Nephron (organoid): Measurements from ENCODE around the gene MYB.

Source experiments
- H3K27ac Mint-ChIP-seq, 3 experiments: 2 replicates each; pipeline ENCODE4 v1.8.0; 2020; ENCODE audit warnings: mixed read lengths in 3 of 3, mild to moderate bottlenecking in 2 of 3, moderate library complexity in 1 of 3
- H3K27me3 Mint-ChIP-seq: 2 replicates; pipeline ENCODE4 v1.8.0; 2021; ENCODE audit warnings: low read depth, mild to moderate bottlenecking, moderate library complexity, mixed read lengths
- H3K36me3 Mint-ChIP-seq: 2 replicates; pipeline ENCODE4 v1.8.0; 2020; ENCODE audit warnings: low read depth, mixed read lengths
- H3K4me1 Mint-ChIP-seq: 2 replicates; pipeline ENCODE4 v1.8.0; 2020; ENCODE audit warnings: mixed read lengths
- H3K4me3 Mint-ChIP-seq, 3 experiments: 2 replicates each; pipeline ENCODE4 v1.8.0; 2020; ENCODE audit warnings: mild to moderate bottlenecking in 3 of 3, mixed read lengths in 3 of 3, moderate library complexity in 2 of 3
- H3K9me3 Mint-ChIP-seq: 2 replicates; pipeline ENCODE4 v1.8.0; 2020; ENCODE audit warnings: mixed read lengths
- CTCF ChIP-seq, 3 experiments: fragments of 200-600 bp; sonication (generic); IDR thresholded peaks; one replicate each; pipeline ENCODE4 v1.5.0; 2021; ENCODE audit warnings: antibody characterized with exemption in 3 of 3; ENCODE audit not compliant: unreplicated experiment in 3 of 3

MYB gene

DNA sequence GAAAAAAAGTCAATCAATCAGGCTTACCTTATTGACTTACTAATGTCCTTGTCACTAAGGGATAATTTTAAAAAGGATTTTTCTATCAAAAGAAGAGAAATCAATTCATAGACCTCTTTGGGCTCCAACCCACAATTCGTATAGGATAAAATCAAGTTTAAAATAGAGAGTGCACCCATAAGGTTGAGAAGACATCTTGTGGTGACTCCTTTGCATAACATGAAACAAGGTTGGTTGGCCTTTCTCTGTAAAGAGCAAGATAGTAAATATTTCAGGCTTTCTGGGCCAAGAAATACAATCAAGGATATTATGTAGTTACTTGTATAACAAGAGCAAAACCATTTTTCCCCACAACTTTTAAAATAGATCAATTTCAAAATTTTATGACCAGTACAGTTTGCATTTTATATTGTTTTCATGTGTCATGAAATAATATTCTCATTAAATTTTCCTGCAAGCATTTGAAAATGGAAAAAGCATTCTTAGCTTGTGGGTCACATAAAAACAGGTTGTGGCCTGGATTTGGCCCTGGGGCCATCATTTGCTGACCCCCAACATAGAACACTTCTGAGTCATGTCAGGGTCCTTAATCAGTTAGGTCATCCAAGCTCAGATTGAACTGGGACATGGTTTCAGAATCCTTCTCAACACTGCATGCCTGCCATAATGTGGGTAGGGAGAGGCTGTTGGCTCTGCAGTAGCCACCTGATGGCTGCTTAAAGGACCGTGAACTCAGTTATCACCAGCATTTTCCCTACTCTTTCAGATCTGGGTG is 76.7 kb downstream of the MYB start:
- no peak for TF ChIP-seq CTCF (IDR thresholded peaks at IDR 0.05; ENCODE audit: unreplicated experiment in 3 of 3)
- Mint-ChIP-seq H3K9me3 (no peaks in the 10 kb centered on the region), H3K27ac (no peak overlapping the region), H3K27me3 (peaks cover 13% of the 10 kb centered on the region), H3K4me1 (no peaks in the 10 kb centered on the region), H3K36me3 (no peaks in the 10 kb centered on the region), H3K4me3 (no peak overlapping the region)

DNA sequence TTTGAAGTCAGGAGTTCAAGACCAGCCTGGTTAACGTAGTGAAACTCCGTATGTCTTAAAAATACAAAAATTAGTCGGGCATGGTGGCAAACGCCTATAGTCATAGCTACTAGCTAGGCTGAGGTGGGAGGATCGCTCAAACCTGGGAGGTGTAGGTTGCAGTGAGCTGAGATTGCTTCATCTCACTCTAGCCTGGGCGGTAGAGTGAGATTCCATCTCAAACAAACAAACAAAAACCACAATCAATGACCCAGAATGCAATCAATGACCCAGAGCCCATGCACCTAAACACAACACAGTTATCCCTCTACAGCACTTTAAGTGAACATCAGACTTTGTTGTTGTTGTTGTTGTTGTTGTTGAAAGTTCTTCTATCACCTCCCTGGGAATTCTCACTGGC is 77.9 kb downstream of the MYB start:
- no peak for TF ChIP-seq CTCF (IDR thresholded peaks at IDR 0.05; ENCODE audit: unreplicated experiment in 3 of 3)
- H3K36me3 Mint-ChIP-seq, result no peaks in the 10 kb centered on the region
- no peak overlapping the region for H3K4me3 Mint-ChIP-seq
- H3K27me3 Mint-ChIP-seq, result peaks cover 13% of the 10 kb centered on the region
- no peak overlapping the region for H3K27ac Mint-ChIP-seq
- no peaks in the 10 kb centered on the region for H3K9me3 Mint-ChIP-seq
- no peaks in the 10 kb centered on the region for H3K4me1 Mint-ChIP-seq

DNA sequence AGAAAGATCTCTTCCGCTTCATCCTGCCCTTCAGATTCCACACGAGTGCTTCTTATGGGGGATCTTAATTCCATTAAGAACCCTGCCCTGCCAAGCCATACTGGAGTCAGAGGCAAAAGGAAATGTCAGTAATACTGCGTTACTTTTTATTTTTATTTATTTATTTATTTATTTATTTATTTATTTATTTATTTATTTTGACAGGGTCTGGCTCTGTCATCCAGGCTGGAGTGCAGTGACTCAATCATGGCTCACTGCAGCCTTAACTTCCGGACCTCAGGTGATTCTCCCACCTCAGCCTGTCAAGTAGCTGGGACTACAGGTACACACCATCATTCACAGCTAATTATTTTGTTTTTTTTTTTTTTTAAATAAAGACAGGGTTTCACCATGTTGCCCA is 79.5 kb downstream of the MYB start:
- TF ChIP-seq CTCF (IDR thresholded peaks at IDR 0.05; ENCODE audit: unreplicated experiment in 3 of 3), result no peak
- H3K9me3 Mint-ChIP-seq, result no peaks in the 10 kb centered on the region
- peaks cover 9% of the 10 kb centered on the region for H3K27me3 Mint-ChIP-seq
- no peaks in the 10 kb centered on the region for H3K4me1 Mint-ChIP-seq
- H3K4me3 Mint-ChIP-seq, result no peak overlapping the region
- H3K27ac Mint-ChIP-seq, result no peak overlapping the region
- H3K36me3 Mint-ChIP-seq, result no peaks in the 10 kb centered on the region

- H3K9me3 Mint-ChIP-seq, result no peaks in the 10 kb centered on the region
- no peaks in the 10 kb centered on the region for H3K36me3 Mint-ChIP-seq
- no peak overlapping the region for H3K27ac Mint-ChIP-seq
- H3K4me3 Mint-ChIP-seq, result no peak overlapping the region
- H3K4me1 Mint-ChIP-seq, result no peaks in the 10 kb centered on the region
- peaks cover 9% of the 10 kb centered on the region for H3K27me3 Mint-ChIP-seq
- no peak for TF ChIP-seq CTCF (IDR thresholded peaks at IDR 0.05; ENCODE audit: unreplicated experiment in 3 of 3)
These were observed 81.0 kb downstream of the MYB start for GRCh38 chr6:135261872-135262725.

- no peaks in the 10 kb centered on the region for H3K9me3 Mint-ChIP-seq
- H3K4me1 Mint-ChIP-seq, result no peaks in the 10 kb centered on the region
- peaks cover 17% of the 10 kb centered on the region for H3K27me3 Mint-ChIP-seq
- H3K36me3 Mint-ChIP-seq, result no peaks in the 10 kb centered on the region
- no peak overlapping the region for H3K4me3 Mint-ChIP-seq
- no peak overlapping the region for H3K27ac Mint-ChIP-seq
- no peak for TF ChIP-seq CTCF (IDR thresholded peaks at IDR 0.05; ENCODE audit: unreplicated experiment in 3 of 3)
These were observed 84.2 kb downstream of the MYB start for GRCh38 chr6:135265278-135265677.
